NB4 (cell line): Measurements from ENCODE around the gene PITPNM3.

Experiments
- MYC ChIP-seq: IDR thresholded peaks from 2 replicates; pipeline ENCODE4 v1.6.1; 2011; ENCODE audit warnings: low read depth, low read length
- POLR2A ChIP-seq: IDR thresholded peaks from 2 replicates; pipeline ENCODE4 v1.6.1; 2011; ENCODE audit warnings: mild to moderate bottlenecking; ENCODE audit not compliant: insufficient read length; ENCODE audit errors: extremely low read depth
- TF ChIP-seq, protein P1 (sequence below): IDR thresholded peaks from one replicate; pipeline ENCODE4 v1.5.1; 2012; ENCODE audit warnings: low read depth, low read length
- TF ChIP-seq, protein P2 (sequence below): IDR thresholded peaks from 2 replicates; pipeline ENCODE4 v1.6.1; 2011; ENCODE audit warnings: low read depth, low read length

DNA sequence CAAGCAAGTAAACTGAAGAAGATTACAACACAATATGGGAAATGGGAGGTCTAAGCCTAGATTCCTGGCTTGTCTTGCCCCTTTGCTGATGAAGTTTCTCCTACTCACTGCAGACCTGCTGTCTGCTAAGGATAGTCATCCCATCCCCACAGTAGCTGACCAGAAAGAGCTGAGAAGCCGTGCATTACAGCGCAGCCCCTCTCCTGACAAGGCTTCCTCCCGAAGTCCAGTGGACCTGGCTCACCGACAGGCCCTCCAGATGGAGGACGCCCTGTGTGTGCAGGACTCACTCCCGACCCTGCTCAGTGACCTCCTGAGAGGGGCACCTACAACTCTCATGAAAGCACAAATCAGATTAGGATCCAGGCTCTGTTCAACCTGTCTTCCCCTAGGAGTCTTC is 48.8 kb upstream of the PITPNM3 start:
- TF ChIP-seq, protein P1, sequence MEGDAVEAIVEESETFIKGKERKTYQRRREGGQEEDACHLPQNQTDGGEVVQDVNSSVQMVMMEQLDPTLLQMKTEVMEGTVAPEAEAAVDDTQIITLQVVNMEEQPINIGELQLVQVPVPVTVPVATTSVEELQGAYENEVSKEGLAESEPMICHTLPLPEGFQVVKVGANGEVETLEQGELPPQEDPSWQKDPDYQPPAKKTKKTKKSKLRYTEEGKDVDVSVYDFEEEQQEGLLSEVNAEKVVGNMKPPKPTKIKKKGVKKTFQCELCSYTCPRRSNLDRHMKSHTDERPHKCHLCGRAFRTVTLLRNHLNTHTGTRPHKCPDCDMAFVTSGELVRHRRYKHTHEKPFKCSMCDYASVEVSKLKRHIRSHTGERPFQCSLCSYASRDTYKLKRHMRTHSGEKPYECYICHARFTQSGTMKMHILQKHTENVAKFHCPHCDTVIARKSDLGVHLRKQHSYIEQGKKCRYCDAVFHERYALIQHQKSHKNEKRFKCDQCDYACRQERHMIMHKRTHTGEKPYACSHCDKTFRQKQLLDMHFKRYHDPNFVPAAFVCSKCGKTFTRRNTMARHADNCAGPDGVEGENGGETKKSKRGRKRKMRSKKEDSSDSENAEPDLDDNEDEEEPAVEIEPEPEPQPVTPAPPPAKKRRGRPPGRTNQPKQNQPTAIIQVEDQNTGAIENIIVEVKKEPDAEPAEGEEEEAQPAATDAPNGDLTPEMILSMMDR, result no peak
- TF ChIP-seq POLR2A (no peak), MYC (no peak)
- TF ChIP-seq, protein P2, sequence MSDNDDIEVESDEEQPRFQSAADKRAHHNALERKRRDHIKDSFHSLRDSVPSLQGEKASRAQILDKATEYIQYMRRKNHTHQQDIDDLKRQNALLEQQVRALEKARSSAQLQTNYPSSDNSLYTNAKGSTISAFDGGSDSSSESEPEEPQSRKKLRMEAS, result no peak
